CD4-positive, alpha-beta T cell (primary cell): Measurements from ENCODE around the gene TBC1D14. TPM values are rescaled to one million over a fixed set of nuclear protein-coding genes. Genes with fewer than 3 reads are reported as not detected.
A peak's percentile ranks its signal among the peaks of the same experiment; 100 is the strongest.

Experiments
- ATAC-seq: fragments of 200-7000 bp; cut with Tn5 transposase; one replicate; pipeline ENCODE4 v1.10.0; 2022; ENCODE audit warnings: mild to moderate bottlenecking; ENCODE audit not compliant: poor library complexity
- CTCF ChIA-PET: fragments of 350-600 bp; sonication (Branson Sonifier 250); formaldehyde crosslinking; loops from one replicate; lab custom pipeline; 2021; ENCODE audit warnings: antibody characterized with exemption, inconsistent platforms; lab: Charles Lee
- POLR2A ChIA-PET: fragments of 350-600 bp; sonication (Branson Sonifier 250); formaldehyde crosslinking; loops from one replicate; lab custom pipeline; 2021; ENCODE audit warnings: antibody characterized with exemption, inconsistent platforms; lab: Charles Lee
- DNase-seq, 14 experiments: peaks; one replicate each; pipeline ENCODE4 v3.0.0-alpha.2; 2013 to 2020; ENCODE audit warnings: mixed read lengths in 2 of 14
- H3K27ac ChIP-seq, 2 donors: one replicate each; pipeline versions ENCODE4 v1.5.1 to v1.7.0; 2013; ENCODE audit warnings: low read length in 2 of 2, low read depth in 1 of 2, mild to moderate bottlenecking in 1 of 2
- H3K27me3 ChIP-seq, 2 experiments: 1 replicate in 1 of 2; 2 replicates in 1 of 2; pipeline versions ENCODE4 v1.6.1 to v1.7.0; 2013; ENCODE audit warnings: low read length in 2 of 2, control low read depth in 1 of 2, mild to moderate bottlenecking in 1 of 2, moderate library complexity in 1 of 2; ENCODE audit not compliant: insufficient read depth in 2 of 2, control insufficient read depth in 1 of 2
- H3K36me3 ChIP-seq: one replicate; pipeline ENCODE4 v1.6.1; 2013; ENCODE audit warnings: low read length, control low read depth; ENCODE audit not compliant: insufficient read depth
- H3K4me1 ChIP-seq: one replicate; pipeline ENCODE4 v1.6.1; 2013; ENCODE audit warnings: low read length, control low read depth; ENCODE audit not compliant: insufficient read depth
- H3K4me3 ChIP-seq: one replicate; pipeline ENCODE4 v1.5.1; 2013; ENCODE audit warnings: mild to moderate bottlenecking, low read length, moderate library complexity
- H3K9me3 ChIP-seq, 2 experiments: 1 replicate in 1 of 2; 2 replicates in 1 of 2; pipeline versions ENCODE4 v1.6.1 to v1.7.0; 2013; ENCODE audit warnings: low read length in 2 of 2, mild to moderate bottlenecking in 2 of 2, control low read depth in 1 of 2, moderate library complexity in 1 of 2; ENCODE audit not compliant: control insufficient read depth in 1 of 2, insufficient read depth in 1 of 2
- H3K27ac Mint-ChIP-seq: one replicate; pipeline ENCODE4 v1.8.0; 2020; ENCODE audit warnings: mixed read lengths
- H3K27me3 Mint-ChIP-seq: one replicate; pipeline ENCODE4 v1.8.0; 2021; ENCODE audit warnings: mixed read lengths
- H3K36me3 Mint-ChIP-seq: one replicate; pipeline ENCODE4 v1.8.0; 2021; ENCODE audit warnings: low read depth, mixed read lengths
- H3K4me1 Mint-ChIP-seq: one replicate; pipeline ENCODE4 v1.8.0; 2021; ENCODE audit warnings: low read depth, mixed read lengths
- H3K4me3 Mint-ChIP-seq: one replicate; pipeline ENCODE4 v1.8.0; 2020; ENCODE audit warnings: mild to moderate bottlenecking, mixed read lengths
- H3K9me3 Mint-ChIP-seq: one replicate; pipeline ENCODE4 v1.8.0; 2020; ENCODE audit warnings: mixed read lengths
- CTCF ChIP-seq: fragments of 200-600 bp; IDR thresholded peaks from one replicate; pipeline ENCODE4 v1.8.0; 2022; ENCODE audit warnings: antibody characterized with exemption, mild to moderate bottlenecking
- intact Hi-C, 2 experiments: fragments of 100-400 bp; cut with DNase I in 1 of 2; cut with micrococcal nuclease in 1 of 2; formaldehyde crosslinking; loops; one replicate each; pipeline versions ENCODE4 v1.15.1 to v1.9.0; 2023 to 2025; cut with DNase I, micrococcal nuclease
- total RNA-seq, 174 experiments: library from RNA in 2 of 174; stranded (reverse) in 2 of 174; gene quantifications; one replicate each; pipeline ENCODE4 v1.2.3 and lab custom pipeline; 2021 to 2026

The TBC1D14 gene
- total RNA-seq, 2 experiments from 2014 or later: 31.2 to 34.1 TPM

- no peak for TF ChIP-seq CTCF
- peaks cover 72% of the 10 kb centered on the region for H3K36me3 ChIP-seq
- DNase-seq: no peak
- no peaks in the 10 kb centered on the region for H3K9me3 Mint-ChIP-seq
- ATAC-seq: no peak
- intact Hi-C loops: no loop called here
- no peak overlapping the region for H3K27ac Mint-ChIP-seq
- H3K36me3 Mint-ChIP-seq: peaks cover 80% of the 10 kb centered on the region
- H3K4me1 ChIP-seq: peaks cover 23% of the 10 kb centered on the region
- no peaks in the 10 kb centered on the region for H3K9me3 ChIP-seq
- CTCF ChIA-PET: no interaction called here
- H3K27me3 ChIP-seq: no peaks in the 10 kb centered on the region
- no peak overlapping the region for H3K4me3 Mint-ChIP-seq
- POLR2A ChIA-PET: interaction anchor here (2.6 kb wide), 1 partner anchor 13 kb away, joined by 8 read pairs; the partner anchor contains the start of gene TADA2B
- no peak overlapping the region for H3K27ac ChIP-seq
- no peaks in the 10 kb centered on the region for H3K27me3 Mint-ChIP-seq
- H3K4me1 Mint-ChIP-seq: peaks cover 24% of the 10 kb centered on the region
- no peak overlapping the region for H3K4me3 ChIP-seq
Measured at GRCh38 chr4:7055990-7056325, 146.3 kb downstream of the TBC1D14 start.

- ChIA-PET CTCF (interaction anchor here (2.1 kb wide), 1 partner anchor 12 kb away, joined by 8 read pairs; no protein-coding TSS in a partner anchor), POLR2A (no interaction called here)
- peaks cover 91% of the 10 kb centered on the region for H3K36me3 Mint-ChIP-seq
- H3K27me3 Mint-ChIP-seq: no peaks in the 10 kb centered on the region
- Histone ChIP-seq H3K4me1 (peaks cover 2% of the 10 kb centered on the region), H3K9me3 (no peaks in the 10 kb centered on the region), H3K27ac (no peak overlapping the region), H3K27me3 (no peaks in the 10 kb centered on the region), H3K36me3 (peaks cover 81% of the 10 kb centered on the region), H3K4me3 (no peak overlapping the region)
- DNase-seq (no peak), ATAC-seq (no peak)
- H3K9me3 Mint-ChIP-seq: no peaks in the 10 kb centered on the region
- H3K27ac Mint-ChIP-seq: peak overlapping the region; percentile 1
- intact Hi-C loops: no loop called here
- no peak for TF ChIP-seq CTCF
- peaks cover 18% of the 10 kb centered on the region for H3K4me1 Mint-ChIP-seq
- H3K4me3 Mint-ChIP-seq: no peak overlapping the region
Measured at GRCh38 chr4:7058792-7059191, 149.2 kb downstream of the TBC1D14 start.

GRCh38 chr4:7059662-7060061 is 150.0 kb downstream of the TBC1D14 start:
- Histone ChIP-seq H3K27ac (no peak overlapping the region), H3K9me3 (no peaks in the 10 kb centered on the region), H3K4me1 (peaks cover 6% of the 10 kb centered on the region), H3K4me3 (no peak overlapping the region), H3K36me3 (peaks cover 80% of the 10 kb centered on the region), H3K27me3 (no peaks in the 10 kb centered on the region)
- POLR2A ChIA-PET: no interaction called here
- no peak for DNase-seq
- CTCF ChIA-PET: no interaction called here
- H3K9me3 Mint-ChIP-seq: no peaks in the 10 kb centered on the region
- no peak for ATAC-seq
- peaks cover 13% of the 10 kb centered on the region for H3K4me1 Mint-ChIP-seq
- H3K4me3 Mint-ChIP-seq: no peak overlapping the region
- intact Hi-C loops: no loop called here
- no peak overlapping the region for H3K27ac Mint-ChIP-seq
- H3K27me3 Mint-ChIP-seq: no peaks in the 10 kb centered on the region
- no peak for TF ChIP-seq CTCF
- H3K36me3 Mint-ChIP-seq: peaks cover 89% of the 10 kb centered on the region
